Activated T-cell treated with anti-CD3 and anti-CD28 coated beads, Interleukin-2, amount 50 U/mL, for 72 hours (primary cell): Measurements from ENCODE around the gene SPN. TPM values are rescaled to one million over a fixed set of nuclear protein-coding genes. Genes with fewer than 3 reads are reported as not detected.
"Not testable (repeated sequence)": the region's sequence is repeated elsewhere in the genome, so short reads cannot be mapped to it uniquely, and the experiment has no call there.

Experiments used
- ATAC-seq, 2 donors: fragments of 150-1000 bp; cut with Tn5 transposase; replicated peaks in 1 of 2; 2 replicates each; pipeline ENCODE4 v1.10.0; 2021; ENCODE audit warnings: moderate library complexity in 2 of 2, mild to moderate bottlenecking in 1 of 2
- DNase-seq, 2 donors: peaks; one replicate each; pipeline ENCODE4 v3.0.0; 2021 to 2022; ENCODE audit warnings: mixed read lengths in 1 of 2
- H3K27ac Mint-ChIP-seq: one replicate; pipeline ENCODE4 v1.8.0; 2022; ENCODE audit warnings: mild to moderate bottlenecking, moderate library complexity, mixed read lengths
- H3K27me3 Mint-ChIP-seq: one replicate; pipeline ENCODE4 v1.8.0; 2022; ENCODE audit warnings: low read depth, mixed read lengths
- H3K36me3 Mint-ChIP-seq, 2 donors: one replicate each; pipeline ENCODE4 v1.8.0; 2022; ENCODE audit warnings: mixed read lengths in 2 of 2, mild to moderate bottlenecking in 1 of 2; ENCODE audit not compliant: insufficient read depth in 2 of 2
- H3K4me1 Mint-ChIP-seq: one replicate; pipeline ENCODE4 v1.8.0; 2022; ENCODE audit warnings: low read depth, mixed read lengths
- H3K4me3 Mint-ChIP-seq, 2 donors: one replicate each; pipeline ENCODE4 v1.8.0; 2022; ENCODE audit warnings: mild to moderate bottlenecking in 2 of 2, mixed read lengths in 2 of 2, moderate library complexity in 2 of 2
- H3K9me3 Mint-ChIP-seq, 2 donors: one replicate each; pipeline ENCODE4 v1.8.0; 2022; ENCODE audit warnings: mixed read lengths in 2 of 2
- total RNA-seq, 2 donors: library from RNA; stranded (reverse); gene quantifications; one replicate each; pipeline ENCODE4 v1.2.3, GENCODE V29; 2022

The SPN gene
- total RNA-seq, 2 donors from 2014 or later, result 77.4 to 84.4 TPM

- ATAC-seq (no peak), DNase-seq (no peak)
- H3K4me3 Mint-ChIP-seq, result no peak overlapping the region
- no peaks in the 10 kb centered on the region for H3K36me3 Mint-ChIP-seq
- no peaks in the 10 kb centered on the region for H3K4me1 Mint-ChIP-seq
- H3K27ac Mint-ChIP-seq, result no peak overlapping the region
- H3K9me3 Mint-ChIP-seq, result no peaks in the 10 kb centered on the region
- no peaks in the 10 kb centered on the region for H3K27me3 Mint-ChIP-seq
Measured at GRCh38 chr16:29694384-29695195, 31.5 kb downstream of the SPN start.

GRCh38 chr16:29695675-29696074 lies 32.6 kb downstream of the SPN start:
- H3K4me3 Mint-ChIP-seq, DNase-seq, H3K27ac Mint-ChIP-seq, H3K4me1 Mint-ChIP-seq, H3K36me3 Mint-ChIP-seq, H3K9me3 Mint-ChIP-seq, ATAC-seq, H3K27me3 Mint-ChIP-seq: not testable (repeated sequence)

- Mint-ChIP-seq H3K27me3 (no peaks in the 10 kb centered on the region), H3K36me3 (no peaks in the 10 kb centered on the region), H3K9me3 (no peaks in the 10 kb centered on the region), H3K27ac (no peak overlapping the region), H3K4me1 (peaks cover 16% of the 10 kb centered on the region), H3K4me3 (no peak overlapping the region)
- no peak for ATAC-seq
- no peak for DNase-seq
Measured at GRCh38 chr16:29696881-29697331, 33.9 kb downstream of the SPN start.

- H3K4me1 Mint-ChIP-seq, result peaks cover 21% of the 10 kb centered on the region
- no peak for DNase-seq
- no peaks in the 10 kb centered on the region for H3K9me3 Mint-ChIP-seq
- H3K27me3 Mint-ChIP-seq, result no peaks in the 10 kb centered on the region
- no peak for ATAC-seq
- H3K4me3 Mint-ChIP-seq, result no peak overlapping the region
- no peaks in the 10 kb centered on the region for H3K36me3 Mint-ChIP-seq
- no peak overlapping the region for H3K27ac Mint-ChIP-seq
Measured at GRCh38 chr16:29697391-29697790, 34.3 kb downstream of the SPN start.

GRCh38 chr16:29698042-29698441 lies 35.0 kb downstream of the SPN start:
- H3K4me3 Mint-ChIP-seq, result no peak overlapping the region
- ATAC-seq (no peak), DNase-seq (no peak)
- H3K27ac Mint-ChIP-seq, result no peak overlapping the region
- no peaks in the 10 kb centered on the region for H3K36me3 Mint-ChIP-seq
- H3K9me3 Mint-ChIP-seq, result no peaks in the 10 kb centered on the region
- H3K4me1 Mint-ChIP-seq, result peaks cover 27% of the 10 kb centered on the region
- H3K27me3 Mint-ChIP-seq, result no peaks in the 10 kb centered on the region

GRCh38 chr16:29698484-29699323 lies 35.7 kb downstream of the SPN start:
- ATAC-seq, result no peak
- H3K4me3 Mint-ChIP-seq, result no peak overlapping the region

GRCh38 chr16:29699324-29700219 lies 36.5 kb downstream of the SPN start:
- Mint-ChIP-seq H3K4me1 (peaks cover 32% of the 10 kb centered on the region), H3K4me3 (no peak overlapping the region), H3K36me3 (no peaks in the 10 kb centered on the region), H3K27me3 (no peaks in the 10 kb centered on the region), H3K27ac (no peak overlapping the region), H3K9me3 (no peaks in the 10 kb centered on the region)
- DNase-seq (no peak), ATAC-seq (no peak)

More at GRCh38 chr16:29698484-29699323, 35.7 kb downstream of the SPN start:
- peaks cover 32% of the 10 kb centered on the region for H3K4me1 Mint-ChIP-seq
- no peak overlapping the region for H3K27ac Mint-ChIP-seq
- H3K36me3 Mint-ChIP-seq, result no peaks in the 10 kb centered on the region
- no peak for DNase-seq
- H3K9me3 Mint-ChIP-seq, result no peaks in the 10 kb centered on the region
- no peaks in the 10 kb centered on the region for H3K27me3 Mint-ChIP-seq

GRCh38 chr16:29700253-29700987 lies 37.4 kb downstream of the SPN start:
- Mint-ChIP-seq H3K36me3 (no peaks in the 10 kb centered on the region), H3K27me3 (no peaks in the 10 kb centered on the region), H3K4me3 (peak overlapping the region; percentile 64 to 66), H3K4me1 (peaks cover 32% of the 10 kb centered on the region), H3K9me3 (no peaks in the 10 kb centered on the region), H3K27ac (peak overlapping the region; percentile 49)
- DNase-seq (peak; percentile 68 to 78), ATAC-seq (peak; percentile 49 to 59)

GRCh38 chr16:29701214-29701555 lies 38.1 kb downstream of the SPN start:
- Mint-ChIP-seq H3K4me3 (peak overlapping the region in 1 of 2 donors; percentile 49), H3K36me3 (no peaks in the 10 kb centered on the region), H3K27ac (no peak overlapping the region)

GRCh38 chr16:29702269-29702668 lies 39.2 kb downstream of the SPN start:
- DNase-seq, result peak in 1 of 2 donors; percentile 15
- Mint-ChIP-seq H3K4me3 (peak overlapping the region; percentile 72 to 78), H3K27ac (peak overlapping the region; percentile 82), H3K27me3 (no peaks in the 10 kb centered on the region), H3K36me3 (no peaks in the 10 kb centered on the region), H3K4me1 (peaks cover 32% of the 10 kb centered on the region), H3K9me3 (no peaks in the 10 kb centered on the region)
- peak; percentile 33 to 61 for ATAC-seq

More at GRCh38 chr16:29701214-29701555, 38.1 kb downstream of the SPN start:
- peaks cover 32% of the 10 kb centered on the region for H3K4me1 Mint-ChIP-seq
- H3K9me3 Mint-ChIP-seq, result no peaks in the 10 kb centered on the region
- no peaks in the 10 kb centered on the region for H3K27me3 Mint-ChIP-seq
- DNase-seq, result no peak
- ATAC-seq, result no peak

GRCh38 chr16:29705030-29705429 lies 42.0 kb downstream of the SPN start:
- Mint-ChIP-seq H3K4me3 (no peak overlapping the region), H3K36me3 (no peaks in the 10 kb centered on the region), H3K4me1 (peaks cover 38% of the 10 kb centered on the region), H3K27ac (no peak overlapping the region), H3K9me3 (no peaks in the 10 kb centered on the region), H3K27me3 (no peaks in the 10 kb centered on the region)
- no peak for ATAC-seq
- no peak for DNase-seq

GRCh38 chr16:29707160-29707559 lies 44.1 kb downstream of the SPN start:
- H3K27ac Mint-ChIP-seq, H3K36me3 Mint-ChIP-seq, ATAC-seq, H3K4me3 Mint-ChIP-seq, DNase-seq, H3K27me3 Mint-ChIP-seq, H3K9me3 Mint-ChIP-seq: not testable (repeated sequence)
- H3K4me1 Mint-ChIP-seq, result peaks cover 30% of the 10 kb centered on the region
